ENCODE results near the gene CDO1.

DNA sequence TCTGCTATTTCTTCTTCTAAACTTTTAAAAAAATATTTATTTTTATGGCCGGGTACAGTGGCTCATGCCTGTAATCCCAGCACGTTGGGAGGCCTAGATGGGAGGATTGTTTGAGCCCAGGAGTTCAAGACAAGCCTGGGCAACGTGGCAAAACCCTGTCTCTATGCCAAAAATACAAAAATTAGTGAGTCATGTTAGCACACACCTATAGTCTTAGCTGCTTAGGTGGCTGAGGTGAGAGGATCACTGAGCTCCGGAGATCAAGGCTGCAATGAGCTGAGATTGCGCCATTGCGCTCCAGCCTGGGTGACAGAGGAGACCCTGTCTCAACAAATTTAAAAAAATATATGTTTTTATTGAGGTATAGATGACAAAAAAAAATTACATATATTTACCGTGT, 30.8 kb upstream of the CDO1 start:
- TF ChIP-seq POLR2A (IDR thresholded peaks at IDR 0.05) (no peak), POLR2AphosphoS5 (IDR thresholded peaks at IDR 0.05) (no peak)
- TF ChIP-seq, protein P1, sequence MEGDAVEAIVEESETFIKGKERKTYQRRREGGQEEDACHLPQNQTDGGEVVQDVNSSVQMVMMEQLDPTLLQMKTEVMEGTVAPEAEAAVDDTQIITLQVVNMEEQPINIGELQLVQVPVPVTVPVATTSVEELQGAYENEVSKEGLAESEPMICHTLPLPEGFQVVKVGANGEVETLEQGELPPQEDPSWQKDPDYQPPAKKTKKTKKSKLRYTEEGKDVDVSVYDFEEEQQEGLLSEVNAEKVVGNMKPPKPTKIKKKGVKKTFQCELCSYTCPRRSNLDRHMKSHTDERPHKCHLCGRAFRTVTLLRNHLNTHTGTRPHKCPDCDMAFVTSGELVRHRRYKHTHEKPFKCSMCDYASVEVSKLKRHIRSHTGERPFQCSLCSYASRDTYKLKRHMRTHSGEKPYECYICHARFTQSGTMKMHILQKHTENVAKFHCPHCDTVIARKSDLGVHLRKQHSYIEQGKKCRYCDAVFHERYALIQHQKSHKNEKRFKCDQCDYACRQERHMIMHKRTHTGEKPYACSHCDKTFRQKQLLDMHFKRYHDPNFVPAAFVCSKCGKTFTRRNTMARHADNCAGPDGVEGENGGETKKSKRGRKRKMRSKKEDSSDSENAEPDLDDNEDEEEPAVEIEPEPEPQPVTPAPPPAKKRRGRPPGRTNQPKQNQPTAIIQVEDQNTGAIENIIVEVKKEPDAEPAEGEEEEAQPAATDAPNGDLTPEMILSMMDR (IDR thresholded peaks at IDR 0.05), result no peak
